Stimulated activated CD4-positive, alpha-beta T cell treated with anti-CD3 and anti-CD28 coated beads, Interleukin-15, amount 100 ng/mL, for 24 hours (primary cell): Measurements from ENCODE around the gene ATF6.

Source experiments
- DNase-seq: peaks from one replicate; pipeline ENCODE4 v3.0.0-alpha.2; 2020

The ATF6 gene

DNA sequence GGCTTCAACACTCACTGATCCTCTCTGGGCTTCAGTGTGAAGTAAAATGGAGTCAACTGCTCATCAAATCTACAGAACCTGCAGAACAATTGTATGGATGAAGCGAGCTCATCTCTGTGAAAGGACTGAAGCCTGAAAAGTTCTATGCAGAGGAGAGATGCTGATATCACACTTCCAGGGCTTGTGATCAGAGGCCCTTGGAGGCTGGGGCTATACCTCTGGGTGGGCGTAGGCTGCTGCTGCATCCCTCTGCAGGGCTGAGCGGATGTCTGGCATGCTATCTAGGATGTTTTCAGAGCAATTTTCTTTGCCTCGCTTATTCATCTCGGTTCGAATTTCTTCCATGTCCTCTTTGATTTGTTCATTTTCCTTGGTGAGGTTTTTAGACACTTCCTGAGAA, 240.0 kb downstream of the ATF6 start:
- DNase-seq: no peak

GRCh38 chr1:162007466-162007865, 241.3 kb downstream of the ATF6 start:
- no peak for DNase-seq

- no peak for DNase-seq
Observed at GRCh38 chr1:162008799-162009198, 242.7 kb downstream of the ATF6 start.

- no peak for DNase-seq
Observed at GRCh38 chr1:162009501-162010174, 243.5 kb downstream of the ATF6 start.

DNA sequence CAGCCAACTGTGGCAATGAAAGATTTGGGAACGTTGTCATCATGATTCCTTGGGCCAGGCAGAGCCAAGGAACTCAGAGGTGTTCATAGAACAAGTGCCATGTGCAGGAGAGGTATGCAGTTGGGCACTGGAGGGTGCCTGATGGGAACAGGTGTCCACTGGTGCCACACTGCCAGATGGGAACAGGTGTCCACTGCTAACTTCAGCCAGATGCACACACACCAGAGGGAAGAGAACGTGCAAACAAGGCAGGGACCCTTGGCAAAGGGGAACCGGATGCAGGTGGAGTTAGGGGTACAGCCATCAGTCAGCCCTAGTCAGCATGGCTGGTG, 244.0 kb downstream of the ATF6 start:
- no peak for DNase-seq

DNA sequence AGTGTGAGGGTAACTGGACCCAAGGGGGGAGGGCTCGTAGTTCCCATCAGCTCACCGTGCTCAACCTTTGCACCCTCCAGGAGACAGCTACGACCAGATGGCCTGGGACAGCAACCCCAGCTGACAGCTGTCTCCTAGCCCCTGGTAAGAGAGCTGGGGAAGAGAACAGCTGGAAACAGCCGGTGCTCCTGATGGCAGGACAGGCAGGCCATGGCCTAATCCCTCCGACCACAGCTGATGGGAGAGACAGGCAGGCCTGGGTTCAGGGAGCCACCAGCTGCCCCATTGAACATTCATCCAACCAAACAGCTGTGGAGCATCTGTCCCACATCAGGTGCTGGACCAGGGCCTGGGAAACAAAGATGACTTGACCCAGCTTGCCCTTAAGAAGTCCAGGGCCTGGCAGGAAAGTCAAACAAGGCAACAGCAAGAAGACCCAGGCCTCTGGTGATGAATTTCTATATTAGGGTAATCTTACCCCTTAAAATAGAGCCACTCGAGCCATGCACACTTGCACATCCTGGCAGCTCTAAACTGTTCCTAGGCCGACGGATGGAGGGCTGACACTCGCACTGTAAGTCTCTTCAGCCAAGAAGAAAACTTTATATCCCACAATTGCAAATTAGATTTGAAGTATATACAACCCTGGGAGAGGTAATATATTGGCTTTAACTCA, 245.4 kb downstream of the ATF6 start:
- no peak for DNase-seq

DNA sequence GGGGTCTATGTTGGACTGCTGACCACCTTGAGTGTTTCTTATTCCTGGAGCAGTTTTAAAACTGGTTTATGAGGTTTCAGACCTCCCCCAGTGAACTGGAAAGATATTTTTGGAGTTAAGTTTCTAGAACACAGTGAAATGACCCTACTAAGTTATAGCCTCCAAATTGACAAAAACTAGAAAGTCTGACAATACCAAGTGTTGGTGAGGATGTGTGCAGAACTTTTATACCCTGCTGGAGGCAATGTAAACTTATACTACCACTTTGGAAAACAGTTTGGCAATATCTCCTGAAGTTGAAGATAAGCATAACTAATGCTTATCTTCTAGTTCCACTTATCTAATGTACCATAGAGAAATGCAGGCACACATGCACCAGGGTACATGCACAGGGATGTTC, 247.2 kb downstream of the ATF6 start:
- no peak for DNase-seq
